ENCODE data around the gene TANC1.
"Not testable (repeated sequence)": the region's sequence is repeated elsewhere in the genome, so short reads cannot be mapped to it uniquely, and the experiment has no call there.

TANC1 gene

GRCh38 chr2:159095813-159096212, 127.4 kb downstream of the TANC1 start:
- Histone ChIP-seq H3K36me3 (ENCODE audit: insufficient read depth, low read length) (peaks cover 5% of the 10 kb centered on the region; the same call in 1 of the 2 replicates), H3K4me1 (ENCODE audit: insufficient read depth, low read length) (no peaks in the 10 kb centered on the region), H4K20me1 (ENCODE audit: insufficient read depth, low read length) (no peaks in the 10 kb centered on the region), H3K27me3 (ENCODE audit: insufficient read depth, low read length, poor library complexity) (no peaks in the 10 kb centered on the region), H3K9ac (ENCODE audit: low read depth, low read length) (no peak overlapping the region), H3K9me3 (ENCODE audit: insufficient read depth, low read length, severe bottlenecking) (peaks cover 5% of the 10 kb centered on the region), H3K27ac (ENCODE audit: low read length) (no peak overlapping the region), H3K4me3 (ENCODE audit: low read depth in 1 of 2, low read length in 2 of 2) (no peak overlapping the region), H3K4me2 (ENCODE audit: insufficient read depth, low read length) (no peak overlapping the region), H2AFZ (ENCODE audit: low read depth, low read length) (no peak overlapping the region), H3K79me2 (ENCODE audit: insufficient read depth, low read length) (no peaks in the 10 kb centered on the region)
- ATAC-seq (ENCODE audit: insufficient read depth, low read depth) (no peak), DNase-seq (no peak)
- no peak for TF ChIP-seq EZH2 (IDR thresholded peaks at IDR 0.05; ENCODE audit: borderline replicate concordance, low read depth, low read length, severe bottlenecking)
- no peak for TF ChIP-seq CTCF (IDR thresholded peaks at IDR 0.05; ENCODE audit: borderline replicate concordance, extremely low read depth, low read length, poor library complexity, severe bottlenecking)

GRCh38 chr2:159096302-159096855, 127.9 kb downstream of the TANC1 start:
- not testable (repeated sequence) for H3K4me1 ChIP-seq (ENCODE audit: insufficient read depth, low read length); H3K27me3 ChIP-seq (ENCODE audit: insufficient read depth, low read length, poor library complexity); H3K79me2 ChIP-seq (ENCODE audit: insufficient read depth, low read length); H3K27ac ChIP-seq (ENCODE audit: low read length); H3K4me2 ChIP-seq (ENCODE audit: insufficient read depth, low read length); H2AFZ ChIP-seq (ENCODE audit: low read depth, low read length); H3K9me3 ChIP-seq (ENCODE audit: insufficient read depth, low read length, severe bottlenecking); H4K20me1 ChIP-seq (ENCODE audit: insufficient read depth, low read length); DNase-seq; ATAC-seq (ENCODE audit: insufficient read depth, low read depth); H3K4me3 ChIP-seq (ENCODE audit: low read depth in 1 of 2, low read length in 2 of 2); H3K36me3 ChIP-seq (ENCODE audit: insufficient read depth, low read length); H3K9ac ChIP-seq (ENCODE audit: low read depth, low read length)

- Histone ChIP-seq H2AFZ (ENCODE audit: low read depth, low read length) (no peak overlapping the region), H3K4me2 (ENCODE audit: insufficient read depth, low read length) (no peak overlapping the region), H3K36me3 (ENCODE audit: insufficient read depth, low read length) (peaks cover 5% of the 10 kb centered on the region; the same call in 1 of the 2 replicates), H3K27ac (ENCODE audit: low read length) (no peak overlapping the region), H3K4me3 (ENCODE audit: low read depth in 1 of 2, low read length in 2 of 2) (no peak overlapping the region), H3K9me3 (ENCODE audit: insufficient read depth, low read length, severe bottlenecking) (peaks cover 5% of the 10 kb centered on the region), H4K20me1 (ENCODE audit: insufficient read depth, low read length) (no peaks in the 10 kb centered on the region), H3K4me1 (ENCODE audit: insufficient read depth, low read length) (no peaks in the 10 kb centered on the region), H3K9ac (ENCODE audit: low read depth, low read length) (no peak overlapping the region), H3K79me2 (ENCODE audit: insufficient read depth, low read length) (no peaks in the 10 kb centered on the region), H3K27me3 (ENCODE audit: insufficient read depth, low read length, poor library complexity) (no peaks in the 10 kb centered on the region)
- TF ChIP-seq EZH2 (IDR thresholded peaks at IDR 0.05; ENCODE audit: borderline replicate concordance, low read depth, low read length, severe bottlenecking) (no peak), CTCF (IDR thresholded peaks at IDR 0.05; ENCODE audit: borderline replicate concordance, extremely low read depth, low read length, poor library complexity, severe bottlenecking) (no peak)
- ATAC-seq (ENCODE audit: insufficient read depth, low read depth) (no peak), DNase-seq (no peak)
Measured at GRCh38 chr2:159096901-159097300, 128.5 kb downstream of the TANC1 start.

GRCh38 chr2:159098361-159098760, 129.9 kb downstream of the TANC1 start:
- ATAC-seq (ENCODE audit: insufficient read depth, low read depth) (no peak), DNase-seq (no peak)
- no peaks in the 10 kb centered on the region for H3K4me1 ChIP-seq (ENCODE audit: insufficient read depth, low read length)
- H3K9me3 ChIP-seq (ENCODE audit: insufficient read depth, low read length, severe bottlenecking), result peaks cover 5% of the 10 kb centered on the region
- no peak for TF ChIP-seq CTCF (IDR thresholded peaks at IDR 0.05; ENCODE audit: borderline replicate concordance, extremely low read depth, low read length, poor library complexity, severe bottlenecking)
- TF ChIP-seq EZH2 (IDR thresholded peaks at IDR 0.05; ENCODE audit: borderline replicate concordance, low read depth, low read length, severe bottlenecking), result no peak
- no peaks in the 10 kb centered on the region for H4K20me1 ChIP-seq (ENCODE audit: insufficient read depth, low read length)
- H3K27ac ChIP-seq (ENCODE audit: low read length), result no peak overlapping the region
- no peak overlapping the region for H3K9ac ChIP-seq (ENCODE audit: low read depth, low read length)
- H3K27me3 ChIP-seq (ENCODE audit: insufficient read depth, low read length, poor library complexity), result no peaks in the 10 kb centered on the region
- peaks cover 5% of the 10 kb centered on the region; the same call in 1 of the 2 replicates for H3K36me3 ChIP-seq (ENCODE audit: insufficient read depth, low read length)
- no peaks in the 10 kb centered on the region for H3K79me2 ChIP-seq (ENCODE audit: insufficient read depth, low read length)
- H3K4me2 ChIP-seq (ENCODE audit: insufficient read depth, low read length), result no peak overlapping the region
- H3K4me3 ChIP-seq (ENCODE audit: low read depth in 1 of 2, low read length in 2 of 2), result no peak overlapping the region
- no peak overlapping the region for H2AFZ ChIP-seq (ENCODE audit: low read depth, low read length)

Data from DND-41 (cell line).